Measurements from ENCODE around the gene C12orf54.

GRCh38 chr12:48527891-48528670 is 45.8 kb downstream of the C12orf54 start:
- TF ChIP-seq CTCF (IDR thresholded peaks at IDR 0.05) (no peak), POLR2A (IDR thresholded peaks at IDR 0.05) (no peak)

Measured in esophagus squamous epithelium (tissue), 4 donors.